ENCODE results near the gene DOCK11. TPM values are rescaled to one million over a fixed set of nuclear protein-coding genes. Genes with fewer than 3 reads are reported as not detected.
"Not testable (repeated sequence)": the region's sequence is repeated elsewhere in the genome, so short reads cannot be mapped to it uniquely, and the experiment has no call there.

The DOCK11 gene
- polyA plus RNA-seq, 10 donors = 16.8 to 31.9 (median 26.0) TPM

DNA sequence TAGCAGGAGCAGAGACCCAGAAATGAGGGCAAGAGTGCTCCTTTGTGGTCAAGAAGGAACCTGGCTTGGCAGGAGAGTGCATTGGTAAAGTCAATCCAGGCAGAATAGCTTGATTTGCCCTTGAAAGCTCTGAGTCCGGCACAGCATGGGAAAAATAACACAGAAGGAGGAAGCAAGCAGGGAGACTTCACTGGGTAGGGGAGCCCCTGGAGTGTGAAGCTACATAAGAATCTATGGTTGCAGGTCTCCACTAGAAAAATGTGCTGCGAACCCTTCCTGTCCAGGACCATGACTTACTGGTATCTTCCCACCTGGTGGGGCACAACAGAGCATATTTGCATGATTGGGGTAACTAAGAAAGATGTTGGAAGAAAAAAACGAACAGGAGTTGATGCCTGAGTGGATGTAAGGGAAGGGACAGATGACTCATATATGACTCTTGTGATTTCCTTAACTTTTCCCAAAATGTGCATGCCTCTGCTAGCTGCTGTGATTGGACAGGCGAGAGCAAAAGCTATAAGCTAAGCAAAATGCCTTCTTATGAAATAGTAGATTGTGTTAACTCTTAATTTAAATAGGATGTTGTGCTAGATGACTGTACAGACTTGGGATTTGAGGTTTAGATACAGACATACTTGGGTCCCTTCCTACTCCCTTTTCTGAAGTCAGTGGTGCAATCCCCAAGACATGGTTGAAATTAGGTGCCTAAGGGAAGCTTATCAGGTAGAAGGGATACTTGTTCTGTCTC is 235.1 kb downstream of the DOCK11 start:
- DNase-seq = peak in 1 of 3 donors; percentile 71

DNA sequence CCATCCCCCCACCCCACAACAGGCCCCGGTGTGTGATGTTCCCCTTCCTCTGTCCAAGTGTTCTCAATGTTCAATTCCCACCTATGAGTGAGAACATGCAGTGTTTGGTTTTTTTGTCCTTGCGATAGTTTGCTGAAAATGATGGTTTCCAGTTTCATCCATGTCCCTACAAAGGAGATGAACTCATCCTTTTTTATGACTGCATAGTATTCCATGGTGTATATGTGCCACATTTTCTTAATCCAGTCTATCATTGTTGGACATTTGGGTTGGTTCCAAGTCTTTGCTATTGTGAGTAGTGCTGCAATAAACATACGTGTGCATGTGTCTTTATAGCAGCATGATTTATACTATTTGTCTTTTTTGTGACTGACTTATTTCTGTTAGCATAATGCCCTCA is 236.9 kb downstream of the DOCK11 start:
- not testable (repeated sequence) for DNase-seq

DNA sequence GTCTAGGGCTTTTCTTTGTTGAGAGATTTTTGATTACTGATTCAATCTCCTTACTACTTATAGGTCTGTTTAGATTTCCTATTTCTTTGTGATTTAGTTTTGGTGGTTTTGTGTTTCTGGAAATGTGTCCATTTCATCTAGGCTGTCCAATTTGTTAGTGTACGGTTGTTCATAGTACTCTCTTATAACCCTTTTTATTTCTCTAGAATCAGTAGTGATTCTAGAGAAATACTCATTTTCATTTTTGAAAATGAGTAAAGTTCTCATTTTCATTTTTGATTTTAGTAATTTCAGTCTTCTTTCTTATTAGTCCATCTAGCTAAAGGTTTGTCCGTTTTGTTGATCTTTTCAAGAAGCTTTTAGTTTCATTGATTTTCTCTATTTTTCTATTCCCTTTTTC is 239.3 kb downstream of the DOCK11 start:
- DNase-seq = no peak

Other genes with a start within 250 kb of the DOCK11 start
- gene WDR44, start 149.7 kb upstream of the DOCK11 start, polyA plus RNA-seq (ENCODE audit: insufficient read length in 10 of 10) = 10 to 100 TPM; 37.3 to 80.6 (median 49.7) TPM
- gene IL13RA1, start 231.8 kb downstream of the DOCK11 start, polyA plus RNA-seq (ENCODE audit: insufficient read length in 10 of 10) = 10 to 100 TPM; 25.8 to 37.6 (median 31.2) TPM